OCI-LY1 (cell line): Measurements from ENCODE around the gene GBF1.

Experiments
- H2AFZ ChIP-seq: fragments of 200-600 bp; sonication (generic), shearing (Covaris generic); 2 replicates; pipeline ENCODE4 v1.6.0; 2014; ENCODE audit warnings: antibody characterized with exemption, mild to moderate bottlenecking, low read length
- H3F3A ChIP-seq: fragments of 200-600 bp; sonication (generic), shearing (Covaris generic); 2 replicates; pipeline ENCODE4 v1.6.0; 2014; ENCODE audit warnings: mild to moderate bottlenecking, antibody characterized with exemption, low read length, moderate library complexity; ENCODE audit not compliant: insufficient read depth
- H3K27ac ChIP-seq: fragments of 200-600 bp; sonication (generic); 2 replicates; pipeline ENCODE4 v1.5.1; 2014; ENCODE audit warnings: low read length, mixed run types, mild to moderate bottlenecking, low read depth; ENCODE audit not compliant: poor library complexity, severe bottlenecking
- H3K27me3 ChIP-seq: fragments of 200-600 bp; sonication (generic); 2 replicates; pipeline ENCODE4 v1.6.0; 2014; ENCODE audit warnings: antibody characterized with exemption, mild to moderate bottlenecking, low read length, moderate library complexity; ENCODE audit not compliant: insufficient read depth
- H3K36me3 ChIP-seq: fragments of 200-600 bp; sonication (generic); 2 replicates; pipeline ENCODE4 v1.6.1; 2014; ENCODE audit warnings: mild to moderate bottlenecking, antibody characterized with exemption, low read length, moderate library complexity, mixed read lengths; ENCODE audit not compliant: insufficient read depth
- H3K4me1 ChIP-seq: fragments of 200-600 bp; sonication (generic); 2 replicates; pipeline ENCODE4 v1.5.1; 2014; ENCODE audit warnings: mild to moderate bottlenecking, low read length, moderate library complexity; ENCODE audit not compliant: insufficient read depth, severe bottlenecking
- H3K4me2 ChIP-seq: fragments of 200-600 bp; sonication (generic), shearing (Covaris generic); 2 replicates; pipeline ENCODE4 v1.6.1; 2014; ENCODE audit warnings: low read length
- H3K4me3 ChIP-seq: fragments of 200-600 bp; sonication (generic); 2 replicates; pipeline ENCODE4 v1.5.1; 2014; ENCODE audit warnings: low read length, low read depth, mild to moderate bottlenecking, mixed read lengths; ENCODE audit not compliant: poor library complexity, severe bottlenecking
- H3K79me2 ChIP-seq: fragments of 200-600 bp; shearing (Covaris generic); 2 replicates; pipeline ENCODE4 v1.6.1; 2016; ENCODE audit warnings: mixed run types, low read length, mixed read lengths; ENCODE audit not compliant: insufficient read depth
- H3K9ac ChIP-seq: fragments of 200-600 bp; sonication (generic), shearing (Covaris generic); 2 replicates; pipeline ENCODE4 v1.6.1; 2014; ENCODE audit warnings: mild to moderate bottlenecking, low read length, mixed read lengths
- H3K9me2 ChIP-seq: fragments of 200-600 bp; sonication (generic), shearing (Covaris generic); 2 replicates; pipeline ENCODE4 v1.6.1; 2014; ENCODE audit warnings: low read depth, mild to moderate bottlenecking, low read length, mixed read lengths
- H3K9me3 ChIP-seq: fragments of 200-600 bp; shearing (Covaris generic); 2 replicates; pipeline ENCODE4 v1.6.1; 2014; ENCODE audit warnings: low read length, mixed read lengths
- H4K20me1 ChIP-seq: fragments of 200-600 bp; sonication (generic), shearing (Covaris generic); 2 replicates; pipeline ENCODE4 v1.6.0; 2016; ENCODE audit warnings: mild to moderate bottlenecking, low read length; ENCODE audit not compliant: insufficient read depth
- EZH2 ChIP-seq: fragments of 200-600 bp; sonication (generic), shearing (Covaris generic); IDR thresholded peaks from 2 replicates; pipeline ENCODE4 v1.8.0; 2017; ENCODE audit warnings: borderline replicate concordance, mixed run types, mild to moderate bottlenecking, antibody characterized with exemption, low read length, moderate library complexity, mixed read lengths
- TF ChIP-seq, protein P1 (sequence below): fragments of 200-600 bp; sonication (generic), shearing (Covaris generic); IDR thresholded peaks from 2 replicates; pipeline ENCODE4 v1.5.1; 2017; ENCODE audit warnings: mild to moderate bottlenecking, antibody characterized with exemption, low read length, moderate library complexity, mixed read lengths

The GBF1 gene

DNA sequence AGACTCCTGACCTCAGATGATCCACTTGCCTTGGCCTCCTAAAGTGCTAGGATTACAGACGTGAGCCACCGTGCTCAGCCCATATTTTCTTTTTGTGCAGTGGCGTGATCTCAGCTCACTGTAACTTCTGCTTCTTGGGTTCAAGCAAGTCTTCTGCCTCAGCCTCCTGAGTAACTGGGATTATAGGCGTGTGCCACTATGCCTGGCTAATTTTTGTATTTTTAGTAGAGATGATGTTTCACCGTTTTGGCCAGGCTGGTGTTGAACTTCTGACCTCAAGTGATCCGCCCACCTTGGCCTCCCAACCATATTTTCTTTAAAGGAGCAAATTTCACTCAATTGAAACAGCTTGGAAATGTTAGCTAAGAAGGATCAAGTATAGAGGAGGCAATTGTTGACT is 16.5 kb downstream of the GBF1 start:
- no peaks in the 10 kb centered on the region for H3K4me1 ChIP-seq
- peaks cover 38% of the 10 kb centered on the region for H3K36me3 ChIP-seq

DNA sequence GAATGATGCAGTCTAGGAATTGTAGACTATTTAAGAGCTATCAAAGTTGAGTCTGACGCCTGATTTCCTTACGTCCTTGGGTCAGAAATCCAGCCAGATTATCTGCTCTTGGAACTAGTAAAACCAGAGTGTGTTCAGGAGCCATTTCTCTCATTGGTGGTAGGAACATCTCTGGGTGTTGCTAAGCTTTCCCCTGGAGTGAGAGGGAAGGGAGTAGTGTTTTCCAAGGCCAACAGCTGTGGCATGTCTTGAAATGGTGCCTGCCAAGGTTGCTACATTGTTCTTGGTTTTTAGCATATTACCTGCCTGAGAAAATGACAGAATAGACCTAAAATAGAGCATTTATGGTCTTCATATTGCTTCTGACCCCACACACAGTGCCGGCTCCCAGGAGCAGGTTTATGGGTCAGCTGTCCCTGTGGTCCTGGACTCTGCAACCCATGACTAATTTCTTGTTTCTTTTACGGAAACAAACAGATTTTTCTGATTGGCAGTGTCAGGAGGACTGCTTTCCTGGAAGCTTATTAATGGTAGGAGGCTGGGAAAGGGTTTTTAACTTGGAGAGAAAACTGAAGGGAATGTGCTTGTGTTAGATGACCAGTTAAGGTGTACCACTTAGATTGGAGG is 17.5 kb downstream of the GBF1 start:
- peaks cover 38% of the 10 kb centered on the region for H3K36me3 ChIP-seq
- TF ChIP-seq, protein P1, sequence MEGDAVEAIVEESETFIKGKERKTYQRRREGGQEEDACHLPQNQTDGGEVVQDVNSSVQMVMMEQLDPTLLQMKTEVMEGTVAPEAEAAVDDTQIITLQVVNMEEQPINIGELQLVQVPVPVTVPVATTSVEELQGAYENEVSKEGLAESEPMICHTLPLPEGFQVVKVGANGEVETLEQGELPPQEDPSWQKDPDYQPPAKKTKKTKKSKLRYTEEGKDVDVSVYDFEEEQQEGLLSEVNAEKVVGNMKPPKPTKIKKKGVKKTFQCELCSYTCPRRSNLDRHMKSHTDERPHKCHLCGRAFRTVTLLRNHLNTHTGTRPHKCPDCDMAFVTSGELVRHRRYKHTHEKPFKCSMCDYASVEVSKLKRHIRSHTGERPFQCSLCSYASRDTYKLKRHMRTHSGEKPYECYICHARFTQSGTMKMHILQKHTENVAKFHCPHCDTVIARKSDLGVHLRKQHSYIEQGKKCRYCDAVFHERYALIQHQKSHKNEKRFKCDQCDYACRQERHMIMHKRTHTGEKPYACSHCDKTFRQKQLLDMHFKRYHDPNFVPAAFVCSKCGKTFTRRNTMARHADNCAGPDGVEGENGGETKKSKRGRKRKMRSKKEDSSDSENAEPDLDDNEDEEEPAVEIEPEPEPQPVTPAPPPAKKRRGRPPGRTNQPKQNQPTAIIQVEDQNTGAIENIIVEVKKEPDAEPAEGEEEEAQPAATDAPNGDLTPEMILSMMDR = no peak
- TF ChIP-seq EZH2 = no peak
- H3F3A ChIP-seq = no peaks in the 10 kb centered on the region
- no peak overlapping the region for H2AFZ ChIP-seq
- no peak overlapping the region for H3K4me3 ChIP-seq
- H3K4me2 ChIP-seq = no peak overlapping the region
- H3K4me1 ChIP-seq = no peaks in the 10 kb centered on the region
- H3K9ac ChIP-seq = no peak overlapping the region
- no peak overlapping the region for H3K27ac ChIP-seq
- H4K20me1 ChIP-seq = no peaks in the 10 kb centered on the region
- no peaks in the 10 kb centered on the region for H3K79me2 ChIP-seq
- no peaks in the 10 kb centered on the region for H3K27me3 ChIP-seq
- no peaks in the 10 kb centered on the region for H3K9me3 ChIP-seq
- no peaks in the 10 kb centered on the region for H3K9me2 ChIP-seq

More for the DNA sequence above, 16.5 kb downstream of the GBF1 start:
- H3K9ac ChIP-seq = no peak overlapping the region
- H3K9me3 ChIP-seq = no peaks in the 10 kb centered on the region
- H2AFZ ChIP-seq = no peak overlapping the region
- H3K9me2 ChIP-seq = no peaks in the 10 kb centered on the region
- no peak overlapping the region for H3K4me3 ChIP-seq
- no peaks in the 10 kb centered on the region for H4K20me1 ChIP-seq
- no peak for TF ChIP-seq EZH2
- TF ChIP-seq, protein P1 = no peak
- no peaks in the 10 kb centered on the region for H3F3A ChIP-seq
- no peaks in the 10 kb centered on the region for H3K79me2 ChIP-seq
- H3K4me2 ChIP-seq = no peak overlapping the region
- no peak overlapping the region for H3K27ac ChIP-seq
- H3K27me3 ChIP-seq = no peaks in the 10 kb centered on the region

GRCh38 chr10:102264371-102264770 is 19.0 kb downstream of the GBF1 start:
- Histone ChIP-seq H3K4me1 (no peaks in the 10 kb centered on the region), H4K20me1 (no peaks in the 10 kb centered on the region), H3K79me2 (no peaks in the 10 kb centered on the region), H3K9me3 (no peaks in the 10 kb centered on the region), H3K36me3 (peaks cover 34% of the 10 kb centered on the region), H3K27me3 (no peaks in the 10 kb centered on the region), H3F3A (no peaks in the 10 kb centered on the region), H3K9ac (no peak overlapping the region), H2AFZ (no peak overlapping the region), H3K27ac (no peak overlapping the region), H3K4me2 (no peak overlapping the region), H3K4me3 (no peak overlapping the region), H3K9me2 (no peaks in the 10 kb centered on the region)
- TF ChIP-seq EZH2 = no peak
- TF ChIP-seq, protein P1 = no peak
